Testis (tissue), 2 donors: ENCODE results near the gene CELF4.

Experiments used
- POLR2A ChIP-seq: fragments of 450-650 bp; IDR thresholded peaks from one replicate; pipeline ENCODE4 v1.6.1; 2017; ENCODE audit warnings: antibody characterized with exemption, mild to moderate bottlenecking, moderate library complexity
- TF ChIP-seq, protein P1 (sequence below), 3 experiments: fragments of 450-650 bp in 2 of 3; fragments of 200-600 bp in 1 of 3; sonication (generic) in 1 of 3; IDR thresholded peaks; one replicate each; pipeline ENCODE4 v1.5.1; 2016 to 2019; ENCODE audit warnings: antibody characterized with exemption in 3 of 3, mild to moderate bottlenecking in 2 of 3, moderate library complexity in 1 of 3

- TF ChIP-seq, protein P1, sequence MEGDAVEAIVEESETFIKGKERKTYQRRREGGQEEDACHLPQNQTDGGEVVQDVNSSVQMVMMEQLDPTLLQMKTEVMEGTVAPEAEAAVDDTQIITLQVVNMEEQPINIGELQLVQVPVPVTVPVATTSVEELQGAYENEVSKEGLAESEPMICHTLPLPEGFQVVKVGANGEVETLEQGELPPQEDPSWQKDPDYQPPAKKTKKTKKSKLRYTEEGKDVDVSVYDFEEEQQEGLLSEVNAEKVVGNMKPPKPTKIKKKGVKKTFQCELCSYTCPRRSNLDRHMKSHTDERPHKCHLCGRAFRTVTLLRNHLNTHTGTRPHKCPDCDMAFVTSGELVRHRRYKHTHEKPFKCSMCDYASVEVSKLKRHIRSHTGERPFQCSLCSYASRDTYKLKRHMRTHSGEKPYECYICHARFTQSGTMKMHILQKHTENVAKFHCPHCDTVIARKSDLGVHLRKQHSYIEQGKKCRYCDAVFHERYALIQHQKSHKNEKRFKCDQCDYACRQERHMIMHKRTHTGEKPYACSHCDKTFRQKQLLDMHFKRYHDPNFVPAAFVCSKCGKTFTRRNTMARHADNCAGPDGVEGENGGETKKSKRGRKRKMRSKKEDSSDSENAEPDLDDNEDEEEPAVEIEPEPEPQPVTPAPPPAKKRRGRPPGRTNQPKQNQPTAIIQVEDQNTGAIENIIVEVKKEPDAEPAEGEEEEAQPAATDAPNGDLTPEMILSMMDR (IDR thresholded peaks at IDR 0.05), result no peak
- no peak for TF ChIP-seq POLR2A
These were observed 112.8 kb downstream of the CELF4 start for GRCh38 chr18:37452682-37453385.
